Subcutaneous adipose tissue (tissue), 4 donors: ENCODE measurements around the gene SLC28A3. TPM values are rescaled to one million over a fixed set of nuclear protein-coding genes. Genes with fewer than 3 reads are reported as not detected.

ENCODE experiments used
- CTCF ChIP-seq: fragments of 450-650 bp; IDR thresholded peaks from one replicate; pipeline ENCODE4 v1.5.1; 2016; ENCODE audit warnings: low read depth, mild to moderate bottlenecking, control low read depth, antibody characterized with exemption, moderate library complexity
- total RNA-seq, 4 donors: library from RNA; depleted of rRNA; stranded (reverse); fragments of >200 nt; gene quantifications; one replicate each; pipeline ENCODE4 v1.1.0, GENCODE V29; 2016

Gene SLC28A3, protein sequence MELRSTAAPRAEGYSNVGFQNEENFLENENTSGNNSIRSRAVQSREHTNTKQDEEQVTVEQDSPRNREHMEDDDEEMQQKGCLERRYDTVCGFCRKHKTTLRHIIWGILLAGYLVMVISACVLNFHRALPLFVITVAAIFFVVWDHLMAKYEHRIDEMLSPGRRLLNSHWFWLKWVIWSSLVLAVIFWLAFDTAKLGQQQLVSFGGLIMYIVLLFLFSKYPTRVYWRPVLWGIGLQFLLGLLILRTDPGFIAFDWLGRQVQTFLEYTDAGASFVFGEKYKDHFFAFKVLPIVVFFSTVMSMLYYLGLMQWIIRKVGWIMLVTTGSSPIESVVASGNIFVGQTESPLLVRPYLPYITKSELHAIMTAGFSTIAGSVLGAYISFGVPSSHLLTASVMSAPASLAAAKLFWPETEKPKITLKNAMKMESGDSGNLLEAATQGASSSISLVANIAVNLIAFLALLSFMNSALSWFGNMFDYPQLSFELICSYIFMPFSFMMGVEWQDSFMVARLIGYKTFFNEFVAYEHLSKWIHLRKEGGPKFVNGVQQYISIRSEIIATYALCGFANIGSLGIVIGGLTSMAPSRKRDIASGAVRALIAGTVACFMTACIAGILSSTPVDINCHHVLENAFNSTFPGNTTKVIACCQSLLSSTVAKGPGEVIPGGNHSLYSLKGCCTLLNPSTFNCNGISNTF
- total RNA-seq: 1 to 10 TPM in 1 of 4 donors, under 1 TPM in 2, not detected in 1; 0.16 to 3.2 (median 0.22) TPM

GRCh38 chr9:84340535-84340934 is at the start of gene SLC28A3:
Gene SLC28A3 (minus strand): TSS chr9:84340758. CDS start chr9:84340633, 125 bp downstream.
- no peak for TF ChIP-seq CTCF

GRCh38 chr9:84387821-84388220 is 47.3 kb upstream of the SLC28A3 start:
- no peak for TF ChIP-seq CTCF

DNA sequence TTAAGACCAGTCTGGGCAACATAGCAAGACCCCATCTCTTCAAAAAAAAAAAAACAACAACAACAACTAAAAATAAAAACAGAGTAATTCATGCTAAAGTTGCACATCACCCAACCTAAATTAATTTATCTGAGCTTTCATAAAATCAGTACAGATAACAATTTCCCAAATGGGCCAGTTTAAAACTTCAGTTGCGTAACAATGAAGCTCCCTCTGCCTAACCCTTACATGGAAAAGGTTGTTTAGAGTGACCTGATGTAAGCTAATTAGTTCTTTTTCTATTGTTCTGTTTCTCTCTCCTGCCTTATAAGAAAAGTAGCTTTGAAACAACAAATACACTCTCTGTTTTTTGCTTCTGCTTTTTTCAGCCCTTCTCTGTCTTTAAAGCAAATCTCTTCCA is 46.2 kb upstream of the SLC28A3 start:
- TF ChIP-seq CTCF: no peak

GRCh38 chr9:84385386-84386040 is 45.0 kb upstream of the SLC28A3 start:
- TF ChIP-seq CTCF: no peak

DNA sequence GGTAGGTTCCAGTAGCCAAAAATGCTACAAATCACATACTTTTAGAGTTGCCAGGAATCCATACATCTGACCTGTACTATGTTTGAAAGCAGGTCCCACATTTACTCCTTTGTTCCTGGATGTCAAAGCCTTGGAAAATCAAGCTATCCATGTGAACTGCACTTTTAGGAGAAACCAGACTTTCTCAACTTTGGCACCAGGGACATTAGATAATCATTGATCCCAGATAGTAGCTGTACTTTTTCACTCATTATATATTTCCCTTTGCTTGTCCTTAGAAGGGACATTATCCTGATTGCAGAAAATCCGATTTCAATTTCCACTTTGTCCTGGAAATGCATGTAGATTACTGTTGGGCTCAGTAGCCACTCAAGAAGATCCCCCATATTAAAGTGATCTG is 44.1 kb upstream of the SLC28A3 start:
- TF ChIP-seq CTCF: no peak

GRCh38 chr9:84383178-84383577 is 42.6 kb upstream of the SLC28A3 start:
- TF ChIP-seq CTCF: no peak

GRCh38 chr9:84382720-84383119 is 42.2 kb upstream of the SLC28A3 start:
- TF ChIP-seq CTCF: no peak
